ENCODE results near the gene TTYH1.
"Not testable (repeated sequence)": the region's sequence is repeated elsewhere in the genome, so short reads cannot be mapped to it uniquely, and the experiment has no call there.

Gene TTYH1
- 0 to 0.18 (median 0.09) reads per million in 4 experiments for total RNA-seq

- peak; percentile 23 for DNase-seq
Measured at GRCh38 chr19:54415208-54415900, at the start of gene TTYH1. TSS of gene TTYH1 (plus strand) at chr19:54415464. CDS start at chr19:54415553, 89 bp downstream.

- DNase-seq, result not testable (repeated sequence)
Measured at GRCh38 chr19:54365798-54366197, 49.5 kb upstream of the TTYH1 start.

- DNase-seq, result no peak
Measured at GRCh38 chr19:54366811-54367210, 48.5 kb upstream of the TTYH1 start.

GRCh38 chr19:54369082-54369687, 46.1 kb upstream of the TTYH1 start:
- DNase-seq, result no peak

GRCh38 chr19:54369688-54370433, 45.4 kb upstream of the TTYH1 start:
- DNase-seq, result not testable (repeated sequence)

- DNase-seq, result peak; percentile 20
Measured at GRCh38 chr19:54370434-54370796, 44.8 kb upstream of the TTYH1 start.

GRCh38 chr19:54371453-54371852, 43.8 kb upstream of the TTYH1 start:
- not testable (repeated sequence) for DNase-seq

- DNase-seq, result no peak
Measured at GRCh38 chr19:54373781-54374631, 41.3 kb upstream of the TTYH1 start.

- not testable (repeated sequence) for DNase-seq
Measured at GRCh38 chr19:54375181-54375938, 39.9 kb upstream of the TTYH1 start.

GRCh38 chr19:54376610-54377285, 38.5 kb upstream of the TTYH1 start:
- DNase-seq, result no peak

GRCh38 chr19:54379187-54379678, 36.0 kb upstream of the TTYH1 start:
- no peak for DNase-seq

- no peak for DNase-seq
Measured at GRCh38 chr19:54380897-54381296, 34.4 kb upstream of the TTYH1 start.

- not testable (repeated sequence) for DNase-seq
Measured at GRCh38 chr19:54382041-54382440, 33.2 kb upstream of the TTYH1 start.

GRCh38 chr19:54383330-54383729, 31.9 kb upstream of the TTYH1 start:
- DNase-seq, result no peak

GRCh38 chr19:54387991-54388801, 27.1 kb upstream of the TTYH1 start:
- DNase-seq, result no peak

GRCh38 chr19:54388802-54389139, 26.5 kb upstream of the TTYH1 start:
- no peak for DNase-seq

GRCh38 chr19:54389553-54389952, 25.7 kb upstream of the TTYH1 start:
- no peak for DNase-seq

- peak; percentile 72 for DNase-seq
Measured at GRCh38 chr19:54390942-54391577, 24.2 kb upstream of the TTYH1 start.

GRCh38 chr19:54391589-54392061, 23.6 kb upstream of the TTYH1 start:
- no peak for DNase-seq

GRCh38 chr19:54392105-54392504, 23.2 kb upstream of the TTYH1 start:
- DNase-seq, result no peak
